Liver (tissue), 9 donors: Measurements from ENCODE around the gene TANGO6. TPM values are rescaled to one million over a fixed set of nuclear protein-coding genes. Genes with fewer than 3 reads are reported as not detected.

Experiments
- DNase-seq: peaks from one replicate; pipeline ENCODE4 v3.0.0-alpha.2; 2017; ENCODE audit warnings: low spot score
- H3K27ac ChIP-seq, 2 donors: one replicate each; pipeline ENCODE4 v1.7.0; 2013; ENCODE audit warnings: inconsistent platforms in 2 of 2, low read length in 2 of 2, control low read depth in 1 of 2, low read depth in 1 of 2, mild to moderate bottlenecking in 1 of 2
- H3K27me3 ChIP-seq, 4 donors: one replicate each; pipeline versions ENCODE4 v1.6.1 to v1.7.0; 2013; ENCODE audit warnings: low read length in 3 of 4, inconsistent platforms in 1 of 4, mild to moderate bottlenecking in 1 of 4, moderate library complexity in 1 of 4; ENCODE audit not compliant: control insufficient read depth in 4 of 4, insufficient read depth in 4 of 4
- H3K36me3 ChIP-seq, 4 donors: one replicate each; pipeline versions ENCODE4 v1.6.1 to v1.7.0; 2013; ENCODE audit warnings: low read length in 3 of 4, mild to moderate bottlenecking in 3 of 4, low read depth in 1 of 4, moderate library complexity in 1 of 4; ENCODE audit not compliant: control insufficient read depth in 4 of 4, insufficient read depth in 3 of 4
- H3K4me1 ChIP-seq, 4 donors: one replicate each; pipeline versions ENCODE4 v1.6.1 to v1.7.0; 2013; ENCODE audit warnings: low read length in 3 of 4, mild to moderate bottlenecking in 3 of 4, moderate library complexity in 1 of 4; ENCODE audit not compliant: control insufficient read depth in 4 of 4, insufficient read depth in 4 of 4
- H3K4me3 ChIP-seq, 3 donors: one replicate each; pipeline versions ENCODE4 v1.6.1 to v1.7.0; 2013; ENCODE audit warnings: low read length in 3 of 3, control low read depth in 1 of 3, low read depth in 1 of 3, mild to moderate bottlenecking in 1 of 3
- H3K9ac ChIP-seq, 2 donors: one replicate each; pipeline ENCODE4 v1.7.0; 2013; ENCODE audit warnings: low read length in 2 of 2, mild to moderate bottlenecking in 2 of 2, moderate library complexity in 2 of 2, control low read depth in 1 of 2, low read depth in 1 of 2
- H3K9me3 ChIP-seq, 4 donors: one replicate each; pipeline versions ENCODE4 v1.6.1 to v1.7.0; 2013; ENCODE audit warnings: low read length in 3 of 4; ENCODE audit not compliant: control insufficient read depth in 4 of 4
- EGR1 ChIP-seq, 2 donors: IDR thresholded peaks; 2 replicates each; pipeline ENCODE4 v1.6.1; 2016 to 2018; ENCODE audit warnings: antibody characterized with exemption in 2 of 2, low read depth in 2 of 2
- FOXA1 ChIP-seq: IDR thresholded peaks from 2 replicates; pipeline ENCODE4 v1.6.1; 2016; ENCODE audit warnings: antibody characterized with exemption
- FOXA2 ChIP-seq: IDR thresholded peaks from 2 replicates; pipeline ENCODE4 v1.6.1; 2016; ENCODE audit warnings: antibody characterized with exemption
- GABPA ChIP-seq, 2 donors: IDR thresholded peaks in 1 of 2; conservative IDR thresholded peaks in 1 of 2; 2 replicates each; pipeline ENCODE4 v1.6.1; 2016; ENCODE audit warnings: antibody characterized with exemption in 2 of 2, mild to moderate bottlenecking in 1 of 2, moderate library complexity in 1 of 2
- HNF4A ChIP-seq, 2 donors: conservative IDR thresholded peaks; 2 replicates each; pipeline ENCODE4 v1.6.1; 2016; ENCODE audit warnings: antibody characterized with exemption in 2 of 2, mild to moderate bottlenecking in 2 of 2
- HNF4G ChIP-seq: IDR thresholded peaks from 2 replicates; pipeline ENCODE4 v1.6.1; 2016; ENCODE audit warnings: antibody characterized with exemption
- JUND ChIP-seq, 2 donors: IDR thresholded peaks; 2 replicates each; pipeline ENCODE4 v1.6.1; 2016; ENCODE audit warnings: antibody characterized with exemption in 2 of 2
- MAX ChIP-seq: IDR thresholded peaks from 2 replicates; pipeline ENCODE4 v1.6.1; 2016; ENCODE audit warnings: antibody characterized with exemption
- NR2F2 ChIP-seq: IDR thresholded peaks from 2 replicates; pipeline ENCODE4 v1.6.1; 2016; ENCODE audit warnings: antibody characterized with exemption
- RAD21 ChIP-seq, 2 donors: IDR thresholded peaks; 2 replicates each; pipeline ENCODE4 v1.6.1; 2016; ENCODE audit warnings: antibody characterized with exemption in 2 of 2, mild to moderate bottlenecking in 2 of 2
- REST ChIP-seq: IDR thresholded peaks from 2 replicates; pipeline ENCODE4 v1.6.1; 2016; ENCODE audit warnings: antibody characterized with exemption, mild to moderate bottlenecking
- RXRA ChIP-seq, 2 donors: IDR thresholded peaks; 2 replicates each; pipeline ENCODE4 v1.6.1; 2017 to 2018; ENCODE audit warnings: antibody characterized with exemption in 2 of 2, mild to moderate bottlenecking in 1 of 2
- SP1 ChIP-seq: IDR thresholded peaks from 2 replicates; pipeline ENCODE4 v1.6.1; 2018; ENCODE audit warnings: antibody characterized with exemption, mild to moderate bottlenecking
- TAF1 ChIP-seq: conservative IDR thresholded peaks from 2 replicates; pipeline ENCODE4 v1.6.1; 2016; ENCODE audit warnings: antibody characterized with exemption, mild to moderate bottlenecking
- YY1 ChIP-seq: IDR thresholded peaks from 2 replicates; pipeline ENCODE4 v1.6.1; 2016; ENCODE audit warnings: antibody characterized with exemption, mild to moderate bottlenecking
- WGBS: extraction: QIAGEN DNeasy Blood & Tissue Kit; methylation state at CpG from one replicate; pipeline ENCODE4 v1.1.7; 2013; 5-methylcytosine and 5-hydroxymethylcytosine counted together
- polyA plus RNA-seq, 2 donors: library from polyadenylated mRNA; stranded (reverse) in 1 of 2; unstranded in 1 of 2; fragments of 200-250 nt in 1 of 2; fragments of >200 nt in 1 of 2; fragmentation: Nextera tagmentation in 1 of 2; extraction: Ambion mirVana in 1 of 2; gene quantifications; one replicate each; pipeline versions ENCODE4 v1.2.1 to v1.2.3, GENCODE V29; 2013 to 2015
- total RNA-seq, 2 donors: library from RNA; depleted of rRNA; stranded (reverse); fragments of >200 nt; gene quantifications; one replicate each; pipeline ENCODE4 v1.2.3, GENCODE V29; 2014
- TF ChIP-seq, protein P1 (sequence below): fragments of 150-350 bp; IDR thresholded peaks from 2 replicates; pipeline ENCODE4 v1.5.1; 2017; ENCODE audit warnings: improper control_type of control experiment, low read depth, low read length; ENCODE audit not compliant: missing input control
- TF ChIP-seq, protein P2 (sequence below): IDR thresholded peaks from 2 replicates; pipeline ENCODE4 v1.6.1; 2016; ENCODE audit warnings: antibody characterized with exemption
- donor health status: healthy.
- donor health status: healthy.
- donor health status: healthy.
- donor health status: healthy.
- donor health status: healthy.

The TANGO6 gene
- total and polyA plus RNA-seq, 4 donors = 6.8 to 40.6 (median 10.5) TPM

DNA sequence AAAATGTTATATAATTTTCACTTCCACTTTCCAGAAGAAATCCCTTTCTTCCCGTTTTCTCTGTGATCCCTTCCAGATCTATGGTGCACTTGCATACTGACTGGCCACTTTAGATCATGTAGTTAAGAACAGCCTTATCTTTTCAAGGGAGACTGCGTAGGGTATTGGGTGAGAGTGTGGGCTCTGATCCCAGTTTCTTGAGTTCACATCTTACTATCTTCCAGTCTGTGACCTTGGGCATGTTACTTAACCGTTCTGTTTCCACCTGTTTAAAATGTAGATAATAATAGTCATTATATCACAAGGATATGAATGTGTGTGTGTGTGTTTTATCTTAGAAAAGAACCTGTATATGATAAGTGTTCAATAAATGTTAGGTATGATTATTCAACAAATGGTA is 83.7 kb downstream of the TANGO6 start:
- DNase-seq = no peak
- peaks cover 0 to 20% (median 12%) of the 10 kb centered on the region in 4 donors for H3K36me3 ChIP-seq
- H3K27me3 ChIP-seq = no peaks in the 10 kb centered on the region
- H3K27ac ChIP-seq = peak overlapping the region in 1 of 2 donors; percentile 14
- no peak overlapping the region for H3K9ac ChIP-seq
- H3K9me3 ChIP-seq = no peaks in the 10 kb centered on the region
- H3K4me1 ChIP-seq = peaks cover 7 to 24% (median 16%) of the 10 kb centered on the region in 4 donors
- WGBS = 38% methylated on average over 3 of the region's 3 CpGs
- TF ChIP-seq RXRA (IDR thresholded peaks at IDR 0.05) = no peak
- TF ChIP-seq HNF4A (conservative IDR thresholded peaks at IDR 0.05) = no peak
- TF ChIP-seq, protein P1, sequence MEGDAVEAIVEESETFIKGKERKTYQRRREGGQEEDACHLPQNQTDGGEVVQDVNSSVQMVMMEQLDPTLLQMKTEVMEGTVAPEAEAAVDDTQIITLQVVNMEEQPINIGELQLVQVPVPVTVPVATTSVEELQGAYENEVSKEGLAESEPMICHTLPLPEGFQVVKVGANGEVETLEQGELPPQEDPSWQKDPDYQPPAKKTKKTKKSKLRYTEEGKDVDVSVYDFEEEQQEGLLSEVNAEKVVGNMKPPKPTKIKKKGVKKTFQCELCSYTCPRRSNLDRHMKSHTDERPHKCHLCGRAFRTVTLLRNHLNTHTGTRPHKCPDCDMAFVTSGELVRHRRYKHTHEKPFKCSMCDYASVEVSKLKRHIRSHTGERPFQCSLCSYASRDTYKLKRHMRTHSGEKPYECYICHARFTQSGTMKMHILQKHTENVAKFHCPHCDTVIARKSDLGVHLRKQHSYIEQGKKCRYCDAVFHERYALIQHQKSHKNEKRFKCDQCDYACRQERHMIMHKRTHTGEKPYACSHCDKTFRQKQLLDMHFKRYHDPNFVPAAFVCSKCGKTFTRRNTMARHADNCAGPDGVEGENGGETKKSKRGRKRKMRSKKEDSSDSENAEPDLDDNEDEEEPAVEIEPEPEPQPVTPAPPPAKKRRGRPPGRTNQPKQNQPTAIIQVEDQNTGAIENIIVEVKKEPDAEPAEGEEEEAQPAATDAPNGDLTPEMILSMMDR = no peak
- TF ChIP-seq JUND (IDR thresholded peaks at IDR 0.05) = no peak
- TF ChIP-seq NR2F2 = no peak
- TF ChIP-seq GABPA (IDR thresholded peaks at IDR 0.05 in 1 of 2, conservative IDR thresholded peaks at IDR 0.05 in 1 of 2) = no peak
- no peak for TF ChIP-seq SP1
- no peak for TF ChIP-seq YY1
- no peak for TF ChIP-seq TAF1
- H3K4me3 ChIP-seq = no peak overlapping the region

GRCh38 chr16:68931196-68931595 is 87.9 kb downstream of the TANGO6 start:
- no peaks in the 10 kb centered on the region for H3K9me3 ChIP-seq
- H3K4me3 ChIP-seq = no peak overlapping the region
- TF ChIP-seq NR2F2 (no peak), FOXA1 (no peak), GABPA (IDR thresholded peaks at IDR 0.05 in 1 of 2, conservative IDR thresholded peaks at IDR 0.05 in 1 of 2) (no peak), REST (no peak), FOXA2 (no peak), RAD21 (IDR thresholded peaks at IDR 0.05) (no peak), SP1 (no peak), MAX (no peak), EGR1 (IDR thresholded peaks at IDR 0.05; ENCODE audit: low read depth in 2 of 2) (no peak), TAF1 (no peak), HNF4G (no peak)
- TF ChIP-seq, protein P2, sequence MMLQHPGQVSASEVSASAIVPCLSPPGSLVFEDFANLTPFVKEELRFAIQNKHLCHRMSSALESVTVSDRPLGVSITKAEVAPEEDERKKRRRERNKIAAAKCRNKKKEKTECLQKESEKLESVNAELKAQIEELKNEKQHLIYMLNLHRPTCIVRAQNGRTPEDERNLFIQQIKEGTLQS = no peak
- TF ChIP-seq, protein P1 = no peak
- H3K36me3 ChIP-seq = peaks cover 2 to 33% (median 17%) of the 10 kb centered on the region in 4 donors
- H3K27me3 ChIP-seq = no peaks in the 10 kb centered on the region
- WGBS = 95% methylated on average over 3 of the region's 3 CpGs
- peaks cover 2 to 7% (median 4%) of the 10 kb centered on the region in 4 donors for H3K4me1 ChIP-seq
- H3K9ac ChIP-seq = no peak overlapping the region
- no peak for DNase-seq
- H3K27ac ChIP-seq = no peak overlapping the region
